ENCODE data around the gene BEST4.

The BEST4 gene

DNA sequence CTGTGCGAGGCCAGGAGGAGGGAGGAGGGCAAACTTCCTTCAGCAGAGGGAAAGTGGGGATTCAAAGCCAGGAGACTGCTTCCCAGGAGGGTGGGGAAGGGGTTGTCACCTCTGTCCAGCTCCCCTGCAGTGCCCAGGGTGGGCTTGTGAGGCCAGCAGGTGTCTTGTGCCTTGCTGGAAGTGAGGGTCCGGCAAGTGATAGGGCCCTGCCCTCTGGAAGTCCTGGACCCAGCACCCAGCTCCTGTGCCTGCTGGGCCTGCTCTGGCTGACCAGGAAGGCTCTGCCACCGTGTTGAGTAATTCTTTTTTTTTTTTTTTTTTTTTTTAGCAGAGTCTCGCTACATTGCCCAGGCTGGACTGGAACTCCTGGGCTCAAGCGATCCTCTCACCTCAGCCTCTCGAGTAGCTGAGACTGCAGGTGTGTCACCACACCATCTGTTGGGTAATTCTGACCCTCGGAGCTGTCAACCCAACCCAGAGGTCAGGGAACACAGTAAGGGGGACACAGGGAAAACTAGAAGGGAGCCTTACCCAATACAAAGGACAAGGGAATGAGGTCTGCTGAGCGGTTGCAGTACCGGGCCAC, 1.0 kb downstream of the BEST4 start:
- no peak overlapping the region for H2BK120ac ChIP-seq (ENCODE audit: low read depth, low read length)
- H3K23ac ChIP-seq (ENCODE audit: low read depth, low read length, poor library complexity), result peak overlapping the region; percentile 81
- no peaks in the 10 kb centered on the region for H3K9me3 ChIP-seq (replicated peaks in 1 of 2; ENCODE audit: control insufficient read depth in 2 of 2, insufficient read depth in 1 of 2, low read depth in 1 of 2, low read length in 2 of 2)
- H3K4me3 ChIP-seq (ENCODE audit: low read length in 2 of 2), result peak overlapping the region in 1 of 2 donors; percentile 71
- H3K4me2 ChIP-seq (ENCODE audit: insufficient read depth, low read length, poor library complexity, severe bottlenecking), result no peak overlapping the region
- H2AK5ac ChIP-seq (ENCODE audit: low read depth, low read length), result peak overlapping the region; percentile 38
- no peaks in the 10 kb centered on the region for H3K79me1 ChIP-seq (ENCODE audit: low read depth, low read length)
- H3K9ac ChIP-seq (ENCODE audit: low read depth, low read length, poor library complexity), result peak overlapping the region; percentile 93
- H4K8ac ChIP-seq (ENCODE audit: low read depth, low read length), result no peak overlapping the region
- peaks cover 0 to 1% of the 10 kb centered on the region in 2 donors for H3K36me3 ChIP-seq (replicated peaks in 1 of 2; ENCODE audit: control insufficient read depth in 2 of 2, insufficient read depth in 2 of 2, low read length in 2 of 2)
- no peak overlapping the region for H3K4ac ChIP-seq (ENCODE audit: low read length)
- peak overlapping the region; percentile 92 for H2AFZ ChIP-seq (ENCODE audit: low read length)
- H2BK5ac ChIP-seq (ENCODE audit: low read length), result no peak overlapping the region
- H3K27ac ChIP-seq (replicated peaks; ENCODE audit: low read length), result no peak overlapping the region
- H3K4me1 ChIP-seq (ENCODE audit: control insufficient read depth in 2 of 2, insufficient read depth in 1 of 2, low read depth in 1 of 2, low read length in 2 of 2), result peaks cover 10 to 15% of the 10 kb centered on the region in 2 donors
- peaks cover 0 to 26% (median 3%) of the 10 kb centered on the region in 3 experiments for H3K27me3 ChIP-seq (ENCODE audit: control insufficient read depth in 3 of 3, insufficient read depth in 3 of 3, low read depth in 1 of 3, low read length in 3 of 3)
- H3K14ac ChIP-seq (ENCODE audit: low read length), result peak overlapping the region; percentile 32
- no peak overlapping the region for H4K91ac ChIP-seq (ENCODE audit: low read depth, low read length, poor library complexity)
- DNase-seq (ENCODE audit: low spot score), result no peak
- WGBS, 2 donors (ENCODE audit: extremely low coverage in 2 of 2, insufficient read length in 2 of 2, insufficient replicate concordance in 1 of 2), result no CpG with 5 or more reads among the region's 9 CpGs
- peak overlapping the region; percentile 98 for H2BK15ac ChIP-seq (ENCODE audit: low read length)
- H3K18ac ChIP-seq (ENCODE audit: low read length), result peak overlapping the region; percentile 98
- H2BK12ac ChIP-seq (ENCODE audit: low read length), result peak overlapping the region; percentile 82

- Histone ChIP-seq H3K27ac (replicated peaks; ENCODE audit: low read length) (no peak overlapping the region), H3K79me1 (ENCODE audit: low read depth, low read length) (no peaks in the 10 kb centered on the region), H2BK120ac (ENCODE audit: low read depth, low read length) (peak overlapping the region; percentile 77), H4K8ac (ENCODE audit: low read depth, low read length) (peak overlapping the region; percentile 90), H3K23ac (ENCODE audit: low read depth, low read length, poor library complexity) (peak overlapping the region; percentile 81), H2BK15ac (ENCODE audit: low read length) (peak overlapping the region; percentile 98), H2BK12ac (ENCODE audit: low read length) (peak overlapping the region; percentile 68), H3K4me1 (ENCODE audit: control insufficient read depth in 2 of 2, insufficient read depth in 1 of 2, low read depth in 1 of 2, low read length in 2 of 2) (peaks cover 10 to 15% of the 10 kb centered on the region in 2 donors), H2AK5ac (ENCODE audit: low read depth, low read length) (peak overlapping the region; percentile 38), H2BK5ac (ENCODE audit: low read length) (no peak overlapping the region), H3K9me3 (replicated peaks in 1 of 2; ENCODE audit: control insufficient read depth in 2 of 2, insufficient read depth in 1 of 2, low read depth in 1 of 2, low read length in 2 of 2) (no peaks in the 10 kb centered on the region), H3K14ac (ENCODE audit: low read length) (peak overlapping the region; percentile 32), H3K4me2 (ENCODE audit: insufficient read depth, low read length, poor library complexity, severe bottlenecking) (peak overlapping the region; percentile 88), H3K36me3 (replicated peaks in 1 of 2; ENCODE audit: control insufficient read depth in 2 of 2, insufficient read depth in 2 of 2, low read length in 2 of 2) (peaks cover under 1 to 2% of the 10 kb centered on the region in 2 donors), H3K4ac (ENCODE audit: low read length) (no peak overlapping the region), H3K18ac (ENCODE audit: low read length) (peak overlapping the region; percentile 98), H4K91ac (ENCODE audit: low read depth, low read length, poor library complexity) (no peak overlapping the region), H3K4me3 (ENCODE audit: low read length in 2 of 2) (peak overlapping the region; percentile 16 to 71), H2AFZ (ENCODE audit: low read length) (peak overlapping the region; percentile 92), H3K9ac (ENCODE audit: low read depth, low read length, poor library complexity) (peak overlapping the region; percentile 93), H3K27me3 (ENCODE audit: control insufficient read depth in 3 of 3, insufficient read depth in 3 of 3, low read depth in 1 of 3, low read length in 3 of 3) (peaks cover 0 to 26% (median 3%) of the 10 kb centered on the region in 3 experiments)
- WGBS, 2 donors (ENCODE audit: extremely low coverage in 2 of 2, insufficient read length in 2 of 2, insufficient replicate concordance in 1 of 2), result no CpG with 5 or more reads among the region's 49 CpGs
- no peak for DNase-seq (ENCODE audit: low spot score)
Observed at GRCh38 chr1:44786138-44786840, 1.7 kb downstream of the BEST4 start.

GRCh38 chr1:44785501-44786137, 2.4 kb downstream of the BEST4 start:
- Histone ChIP-seq H3K9ac (ENCODE audit: low read depth, low read length, poor library complexity) (no peak overlapping the region), H3K4ac (ENCODE audit: low read length) (no peak overlapping the region), H4K8ac (ENCODE audit: low read depth, low read length) (no peak overlapping the region), H3K27me3 (ENCODE audit: control insufficient read depth in 3 of 3, insufficient read depth in 3 of 3, low read depth in 1 of 3, low read length in 3 of 3) (peaks cover 0 to 26% (median 3%) of the 10 kb centered on the region in 3 experiments), H3K14ac (ENCODE audit: low read length) (no peak overlapping the region), H2AFZ (ENCODE audit: low read length) (peak overlapping the region; percentile 92), H3K4me2 (ENCODE audit: insufficient read depth, low read length, poor library complexity, severe bottlenecking) (no peak overlapping the region), H2AK5ac (ENCODE audit: low read depth, low read length) (no peak overlapping the region), H2BK5ac (ENCODE audit: low read length) (no peak overlapping the region), H4K91ac (ENCODE audit: low read depth, low read length, poor library complexity) (no peak overlapping the region), H3K4me1 (ENCODE audit: control insufficient read depth in 2 of 2, insufficient read depth in 1 of 2, low read depth in 1 of 2, low read length in 2 of 2) (peaks cover 10 to 13% of the 10 kb centered on the region in 2 donors), H3K27ac (replicated peaks; ENCODE audit: low read length) (no peak overlapping the region), H3K23ac (ENCODE audit: low read depth, low read length, poor library complexity) (no peak overlapping the region), H2BK12ac (ENCODE audit: low read length) (no peak overlapping the region), H3K18ac (ENCODE audit: low read length) (no peak overlapping the region), H3K9me3 (replicated peaks in 1 of 2; ENCODE audit: control insufficient read depth in 2 of 2, insufficient read depth in 1 of 2, low read depth in 1 of 2, low read length in 2 of 2) (no peaks in the 10 kb centered on the region), H3K79me1 (ENCODE audit: low read depth, low read length) (no peaks in the 10 kb centered on the region), H2BK15ac (ENCODE audit: low read length) (peak overlapping the region; percentile 29), H2BK120ac (ENCODE audit: low read depth, low read length) (no peak overlapping the region), H3K4me3 (ENCODE audit: low read length in 2 of 2) (no peak overlapping the region), H3K36me3 (replicated peaks in 1 of 2; ENCODE audit: control insufficient read depth in 2 of 2, insufficient read depth in 2 of 2, low read length in 2 of 2) (peaks cover 7% of the 10 kb centered on the region in 2 donors)
- WGBS, 2 donors (ENCODE audit: extremely low coverage in 2 of 2, insufficient read length in 2 of 2, insufficient replicate concordance in 1 of 2), result no CpG with 5 or more reads among the region's 11 CpGs
- DNase-seq (ENCODE audit: low spot score), result no peak

GRCh38 chr1:44785029-44785380, 3.0 kb downstream of the BEST4 start:
- WGBS, 2 donors (ENCODE audit: extremely low coverage in 2 of 2, insufficient read length in 2 of 2, insufficient replicate concordance in 1 of 2), result no CpG with 5 or more reads among the region's 6 CpGs
- H3K27ac ChIP-seq (replicated peaks; ENCODE audit: low read length), result no peak overlapping the region
- no peak overlapping the region for H3K4me3 ChIP-seq (ENCODE audit: low read length in 2 of 2)

More at GRCh38 chr1:44785029-44785380, 3.0 kb downstream of the BEST4 start:
- peak overlapping the region; percentile 31 for H2AFZ ChIP-seq (ENCODE audit: low read length)
- H3K4ac ChIP-seq (ENCODE audit: low read length), result no peak overlapping the region
- H3K14ac ChIP-seq (ENCODE audit: low read length), result no peak overlapping the region
- no peak overlapping the region for H2BK5ac ChIP-seq (ENCODE audit: low read length)
- no peak overlapping the region for H3K4me2 ChIP-seq (ENCODE audit: insufficient read depth, low read length, poor library complexity, severe bottlenecking)
- H2BK15ac ChIP-seq (ENCODE audit: low read length), result peak overlapping the region; percentile 29
- no peak overlapping the region for H4K8ac ChIP-seq (ENCODE audit: low read depth, low read length)
- H4K91ac ChIP-seq (ENCODE audit: low read depth, low read length, poor library complexity), result no peak overlapping the region
- H3K36me3 ChIP-seq (replicated peaks in 1 of 2; ENCODE audit: control insufficient read depth in 2 of 2, insufficient read depth in 2 of 2, low read length in 2 of 2), result peaks cover 8 to 13% of the 10 kb centered on the region in 2 donors
- DNase-seq (ENCODE audit: low spot score), result no peak
- no peak overlapping the region for H3K9ac ChIP-seq (ENCODE audit: low read depth, low read length, poor library complexity)
- no peaks in the 10 kb centered on the region for H3K79me1 ChIP-seq (ENCODE audit: low read depth, low read length)
- H2AK5ac ChIP-seq (ENCODE audit: low read depth, low read length), result peak overlapping the region; percentile 25
- H3K27me3 ChIP-seq (ENCODE audit: control insufficient read depth in 3 of 3, insufficient read depth in 3 of 3, low read depth in 1 of 3, low read length in 3 of 3), result peaks cover 0 to 26% (median 3%) of the 10 kb centered on the region in 3 experiments
- H2BK120ac ChIP-seq (ENCODE audit: low read depth, low read length), result no peak overlapping the region
- H3K18ac ChIP-seq (ENCODE audit: low read length), result no peak overlapping the region
- H3K4me1 ChIP-seq (ENCODE audit: control insufficient read depth in 2 of 2, insufficient read depth in 1 of 2, low read depth in 1 of 2, low read length in 2 of 2), result peaks cover 10 to 13% of the 10 kb centered on the region in 2 donors
- no peaks in the 10 kb centered on the region for H3K9me3 ChIP-seq (replicated peaks in 1 of 2; ENCODE audit: control insufficient read depth in 2 of 2, insufficient read depth in 1 of 2, low read depth in 1 of 2, low read length in 2 of 2)
- no peak overlapping the region for H3K23ac ChIP-seq (ENCODE audit: low read depth, low read length, poor library complexity)
- H2BK12ac ChIP-seq (ENCODE audit: low read length), result peak overlapping the region; percentile 11

Data from neuronal stem cell (in vitro differentiated cells).